Activated T-helper 17 cell treated with anti-CD3 and anti-CD28 coated beads, Interleukin-2, amount 50 U/mL, for 72 hours (primary cell): ENCODE measurements around the gene RMND5B. TPM values are rescaled to one million over a fixed set of nuclear protein-coding genes. Genes with fewer than 3 reads are reported as not detected.

Source experiments
- ATAC-seq: fragments of 150-1000 bp; cut with Tn5 transposase; replicated peaks from 2 replicates; pipeline ENCODE4 v1.10.0; 2021; ENCODE audit warnings: mild to moderate bottlenecking, moderate library complexity
- H3K27ac Mint-ChIP-seq: one replicate; pipeline ENCODE4 v1.8.0; 2022; ENCODE audit warnings: mixed read lengths
- H3K27me3 Mint-ChIP-seq: one replicate; pipeline ENCODE4 v1.8.0; 2022; ENCODE audit warnings: mixed read lengths
- H3K36me3 Mint-ChIP-seq: one replicate; pipeline ENCODE4 v1.8.0; 2022; ENCODE audit warnings: low read depth, mild to moderate bottlenecking, mixed read lengths
- H3K4me1 Mint-ChIP-seq: one replicate; pipeline ENCODE4 v1.8.0; 2022; ENCODE audit warnings: mixed read lengths
- H3K4me3 Mint-ChIP-seq: one replicate; pipeline ENCODE4 v1.8.0; 2022; ENCODE audit warnings: mild to moderate bottlenecking, mixed read lengths
- H3K9me3 Mint-ChIP-seq: one replicate; pipeline ENCODE4 v1.8.0; 2022; ENCODE audit warnings: mixed read lengths
- total RNA-seq, 2 donors: library from RNA; stranded (reverse); gene quantifications; one replicate each; pipeline ENCODE4 v1.2.3, GENCODE V29; 2022

RMND5B gene
- total RNA-seq, 2 donors from 2014 or later, result 15.9 to 24.5 TPM

GRCh38 chr5:178160176-178160575 is 29.4 kb downstream of the RMND5B start:
- no peak for ATAC-seq
- no peaks in the 10 kb centered on the region for H3K4me1 Mint-ChIP-seq
- H3K27me3 Mint-ChIP-seq, result peaks cover 9% of the 10 kb centered on the region
- H3K9me3 Mint-ChIP-seq, result no peaks in the 10 kb centered on the region
- H3K4me3 Mint-ChIP-seq, result no peak overlapping the region
- no peaks in the 10 kb centered on the region for H3K36me3 Mint-ChIP-seq
- no peak overlapping the region for H3K27ac Mint-ChIP-seq

GRCh38 chr5:178162481-178162880 is 31.7 kb downstream of the RMND5B start:
- Mint-ChIP-seq H3K9me3 (no peaks in the 10 kb centered on the region), H3K27me3 (peaks cover 9% of the 10 kb centered on the region), H3K4me3 (no peak overlapping the region), H3K36me3 (no peaks in the 10 kb centered on the region), H3K27ac (no peak overlapping the region), H3K4me1 (no peaks in the 10 kb centered on the region)
- no peak for ATAC-seq

- peaks cover 9% of the 10 kb centered on the region for H3K27me3 Mint-ChIP-seq
- peak overlapping the region; percentile 31 for H3K4me3 Mint-ChIP-seq
These were observed 33.2 kb downstream of the RMND5B start for GRCh38 chr5:178163772-178164735.

GRCh38 chr5:178165581-178165980 is 34.8 kb downstream of the RMND5B start:
- H3K4me1 Mint-ChIP-seq, result no peaks in the 10 kb centered on the region
- H3K4me3 Mint-ChIP-seq, result no peak overlapping the region
- no peaks in the 10 kb centered on the region for H3K36me3 Mint-ChIP-seq

More at GRCh38 chr5:178163772-178164735, 33.2 kb downstream of the RMND5B start:
- no peak overlapping the region for H3K27ac Mint-ChIP-seq
- peak; percentile 99 for ATAC-seq
- no peaks in the 10 kb centered on the region for H3K36me3 Mint-ChIP-seq
- H3K9me3 Mint-ChIP-seq, result no peaks in the 10 kb centered on the region
- no peaks in the 10 kb centered on the region for H3K4me1 Mint-ChIP-seq

GRCh38 chr5:178170455-178170854 is 39.6 kb downstream of the RMND5B start:
- H3K4me3 Mint-ChIP-seq, result no peak overlapping the region
- no peaks in the 10 kb centered on the region for H3K36me3 Mint-ChIP-seq
- H3K4me1 Mint-ChIP-seq, result no peaks in the 10 kb centered on the region
- H3K27me3 Mint-ChIP-seq, result no peaks in the 10 kb centered on the region
- no peaks in the 10 kb centered on the region for H3K9me3 Mint-ChIP-seq
- no peak for ATAC-seq
- no peak overlapping the region for H3K27ac Mint-ChIP-seq

More at GRCh38 chr5:178165581-178165980, 34.8 kb downstream of the RMND5B start:
- no peaks in the 10 kb centered on the region for H3K9me3 Mint-ChIP-seq
- H3K27me3 Mint-ChIP-seq, result peaks cover 9% of the 10 kb centered on the region
- ATAC-seq, result no peak
- H3K27ac Mint-ChIP-seq, result no peak overlapping the region

GRCh38 chr5:178174456-178174855 is 43.6 kb downstream of the RMND5B start:
- no peak for ATAC-seq
- H3K27me3 Mint-ChIP-seq, result peaks cover 11% of the 10 kb centered on the region
- no peak overlapping the region for H3K27ac Mint-ChIP-seq
- H3K4me1 Mint-ChIP-seq, result no peaks in the 10 kb centered on the region
- H3K36me3 Mint-ChIP-seq, result no peaks in the 10 kb centered on the region
- no peak overlapping the region for H3K4me3 Mint-ChIP-seq
- H3K9me3 Mint-ChIP-seq, result no peaks in the 10 kb centered on the region

- no peak overlapping the region for H3K4me3 Mint-ChIP-seq
- no peaks in the 10 kb centered on the region for H3K36me3 Mint-ChIP-seq
- H3K27ac Mint-ChIP-seq, result no peak overlapping the region
- H3K9me3 Mint-ChIP-seq, result no peaks in the 10 kb centered on the region
- H3K4me1 Mint-ChIP-seq, result no peaks in the 10 kb centered on the region
- ATAC-seq, result no peak
- H3K27me3 Mint-ChIP-seq, result peaks cover 14% of the 10 kb centered on the region
These were observed 46.0 kb downstream of the RMND5B start for GRCh38 chr5:178176791-178177190.

GRCh38 chr5:178177569-178177968 is 46.8 kb downstream of the RMND5B start:
- Mint-ChIP-seq H3K4me1 (no peaks in the 10 kb centered on the region), H3K27ac (no peak overlapping the region), H3K4me3 (no peak overlapping the region), H3K36me3 (no peaks in the 10 kb centered on the region), H3K27me3 (peaks cover 14% of the 10 kb centered on the region), H3K9me3 (no peaks in the 10 kb centered on the region)
- no peak for ATAC-seq

- Mint-ChIP-seq H3K36me3 (no peaks in the 10 kb centered on the region), H3K4me3 (no peak overlapping the region), H3K27me3 (peaks cover 14% of the 10 kb centered on the region), H3K9me3 (no peaks in the 10 kb centered on the region), H3K4me1 (no peaks in the 10 kb centered on the region), H3K27ac (no peak overlapping the region)
- ATAC-seq, result no peak
These were observed 49.5 kb downstream of the RMND5B start for GRCh38 chr5:178180141-178180863.

- peaks cover 10% of the 10 kb centered on the region for H3K27me3 Mint-ChIP-seq
- H3K36me3 Mint-ChIP-seq, result no peaks in the 10 kb centered on the region
- no peak overlapping the region for H3K27ac Mint-ChIP-seq
- H3K9me3 Mint-ChIP-seq, result no peaks in the 10 kb centered on the region
- H3K4me3 Mint-ChIP-seq, result no peak overlapping the region
- no peaks in the 10 kb centered on the region for H3K4me1 Mint-ChIP-seq
- no peak for ATAC-seq
These were observed 51.5 kb downstream of the RMND5B start for GRCh38 chr5:178182158-178182876.

GRCh38 chr5:178186427-178186826 is 55.6 kb downstream of the RMND5B start:
- Mint-ChIP-seq H3K9me3 (no peaks in the 10 kb centered on the region), H3K27me3 (peaks cover 7% of the 10 kb centered on the region), H3K36me3 (no peaks in the 10 kb centered on the region), H3K4me3 (no peak overlapping the region), H3K27ac (no peak overlapping the region), H3K4me1 (no peaks in the 10 kb centered on the region)
- no peak for ATAC-seq

- H3K9me3 Mint-ChIP-seq, result no peaks in the 10 kb centered on the region
- no peaks in the 10 kb centered on the region for H3K36me3 Mint-ChIP-seq
- H3K4me1 Mint-ChIP-seq, result no peaks in the 10 kb centered on the region
- ATAC-seq, result no peak
- no peak within 1 kb of the TSS for H3K4me3 Mint-ChIP-seq
- peaks cover 7% of the 10 kb centered on the region for H3K27me3 Mint-ChIP-seq
- no peak within 1 kb of the TSS for H3K27ac Mint-ChIP-seq
These were observed 56.2 kb downstream of the RMND5B start, which contains the start of gene GMCL2 for GRCh38 chr5:178187014-178187413. Gene GMCL2 (minus strand): TSS chr5:178187371. CDS start chr5:178187299, 72 bp downstream.

- no peak for ATAC-seq
- Mint-ChIP-seq H3K36me3 (no peaks in the 10 kb centered on the region), H3K9me3 (no peaks in the 10 kb centered on the region), H3K27ac (no peak overlapping the region), H3K4me1 (no peaks in the 10 kb centered on the region), H3K27me3 (peaks cover 15% of the 10 kb centered on the region), H3K4me3 (no peak overlapping the region)
These were observed 58.6 kb downstream of the RMND5B start for GRCh38 chr5:178189433-178189832.

GRCh38 chr5:178191661-178192060 is 60.8 kb downstream of the RMND5B start:
- ATAC-seq, result no peak
- H3K27ac Mint-ChIP-seq, result no peak overlapping the region
- no peaks in the 10 kb centered on the region for H3K36me3 Mint-ChIP-seq
- peaks cover 18% of the 10 kb centered on the region for H3K27me3 Mint-ChIP-seq
- no peak overlapping the region for H3K4me3 Mint-ChIP-seq
- H3K9me3 Mint-ChIP-seq, result no peaks in the 10 kb centered on the region
- H3K4me1 Mint-ChIP-seq, result no peaks in the 10 kb centered on the region
